HepG2 (cell line): ENCODE results near the gene PTBP2. TPM values are rescaled to one million over a fixed set of nuclear protein-coding genes. Genes with fewer than 3 reads are reported as not detected.
A peak's percentile ranks its signal among the peaks of the same experiment; 100 is the strongest.

ENCODE experiments used
- ARID3A ChIP-seq: IDR thresholded peaks from 2 replicates; pipeline ENCODE4 v1.6.1; 2012; ENCODE audit warnings: low read depth, low read length, improper control_type of control experiment
- HNF4G ChIP-seq, 2 experiments: sonication (generic) in 1 of 2; formaldehyde crosslinking in 1 of 2; IDR thresholded peaks; 2 replicates each; pipeline versions ENCODE4 v1.4.0 to v1.6.1; 2011 to 2020; ENCODE audit warnings: borderline replicate concordance in 2 of 2, low read depth in 2 of 2, mild to moderate bottlenecking in 2 of 2, low read length in 1 of 2, missing genetic modification reagents in 1 of 2, moderate library complexity in 1 of 2
- HNRNPH1 ChIP-seq: fragments of 200-400 bp; formaldehyde crosslinking; optimal IDR thresholded peaks from 2 replicates; pipeline ENCODE3; 2017; ENCODE audit warnings: mild to moderate bottlenecking, low read depth, low read length
- PAWR ChIP-seq: sonication (generic); formaldehyde crosslinking; IDR thresholded peaks from 2 replicates; pipeline ENCODE4 v1.4.0; 2020; ENCODE audit warnings: missing genetic modification reagents, mild to moderate bottlenecking, borderline replicate concordance
- POLR2G ChIP-seq: fragments of 200-400 bp; formaldehyde crosslinking; IDR thresholded peaks from 2 replicates; pipeline ENCODE4 v1.6.1; 2018; ENCODE audit warnings: mild to moderate bottlenecking, low read depth, low read length, moderate library complexity
- RBFOX2 ChIP-seq: fragments of 200-400 bp; formaldehyde crosslinking; IDR thresholded peaks from 2 replicates; pipeline ENCODE4 v1.6.1; 2017; ENCODE audit warnings: low read depth, mild to moderate bottlenecking, low read length
- RFX5 ChIP-seq: IDR thresholded peaks from 2 replicates; pipeline ENCODE4 v1.6.1; 2011; ENCODE audit warnings: low read depth, low read length, improper control_type of control experiment
- TRIM24 ChIP-seq: sonication (generic); formaldehyde crosslinking; IDR thresholded peaks from 2 replicates; pipeline ENCODE4 v1.8.0; 2022; ENCODE audit warnings: mild to moderate bottlenecking, missing genetic modification reagents
- ZBTB39 ChIP-seq: sonication (generic); formaldehyde crosslinking; IDR thresholded peaks from 2 replicates; pipeline ENCODE4 v1.5.0; 2020; ENCODE audit warnings: missing genetic modification reagents
- ZNF274 ChIP-seq: sonication (generic); formaldehyde crosslinking; IDR thresholded peaks from 2 replicates; pipeline ENCODE4 v1.5.1; 2020; ENCODE audit warnings: mild to moderate bottlenecking, missing genetic modification reagents
- ZNF512B ChIP-seq: sonication (generic); formaldehyde crosslinking; IDR thresholded peaks from 2 replicates; pipeline ENCODE4 v1.5.1; 2020; ENCODE audit warnings: missing genetic modification reagents, mild to moderate bottlenecking, borderline replicate concordance
- ZNF790 ChIP-seq: sonication (generic); formaldehyde crosslinking; IDR thresholded peaks from 2 replicates; pipeline ENCODE4 v1.8.0; 2022; ENCODE audit warnings: missing genetic modification reagents, mild to moderate bottlenecking, borderline replicate concordance
- ZSCAN31 ChIP-seq: sonication (generic); formaldehyde crosslinking; IDR thresholded peaks from 2 replicates; pipeline ENCODE4 v1.5.0; 2020; ENCODE audit warnings: low read depth, mild to moderate bottlenecking, missing genetic modification reagents
- polyA plus RNA-seq, 8 experiments: library from polyadenylated mRNA; depleted of rRNA in 3 of 8; stranded (reverse) in 7 of 8; unstranded in 1 of 8; fragments of >200 nt; fragmentation: Illumina TruSeq in 4 of 8; extraction: Trizol in 4 of 8; gene quantifications; 2 replicates each; pipeline versions ENCODE4 v1.2.1 to v1.2.3, GENCODE V29; 2011 to 2016; ENCODE audit warnings: low read depth in 4 of 8, missing spikeins in 1 of 8, mixed read lengths in 1 of 8; ENCODE audit not compliant: insufficient read depth in 1 of 8
- total RNA-seq, 5 experiments: library from RNA; depleted of rRNA; stranded (reverse); fragments of >200 nt; fragmentation: Illumina TruSeq; extraction: Trizol; gene quantifications; 2 replicates each; pipeline ENCODE4 v1.2.3, GENCODE V29; 2016; ENCODE audit warnings: low read depth in 1 of 5
- TF ChIP-seq, protein P1 (sequence below): sonication (generic); formaldehyde crosslinking; IDR thresholded peaks from 2 replicates; pipeline ENCODE4 v1.4.0; 2020; ENCODE audit warnings: missing genetic modification reagents
- TF ChIP-seq, protein P2 (sequence below): fragments of 450-650 bp; IDR thresholded peaks from 2 replicates; pipeline ENCODE4 v1.6.1; 2017; ENCODE audit warnings: mild to moderate bottlenecking

PTBP2 gene
- total and polyA plus RNA-seq, 2 of the 13 experiments (the other 11 are each of a cell fraction or from before 2014, with no cell fraction given): 10.5 to 14.1 TPM

DNA sequence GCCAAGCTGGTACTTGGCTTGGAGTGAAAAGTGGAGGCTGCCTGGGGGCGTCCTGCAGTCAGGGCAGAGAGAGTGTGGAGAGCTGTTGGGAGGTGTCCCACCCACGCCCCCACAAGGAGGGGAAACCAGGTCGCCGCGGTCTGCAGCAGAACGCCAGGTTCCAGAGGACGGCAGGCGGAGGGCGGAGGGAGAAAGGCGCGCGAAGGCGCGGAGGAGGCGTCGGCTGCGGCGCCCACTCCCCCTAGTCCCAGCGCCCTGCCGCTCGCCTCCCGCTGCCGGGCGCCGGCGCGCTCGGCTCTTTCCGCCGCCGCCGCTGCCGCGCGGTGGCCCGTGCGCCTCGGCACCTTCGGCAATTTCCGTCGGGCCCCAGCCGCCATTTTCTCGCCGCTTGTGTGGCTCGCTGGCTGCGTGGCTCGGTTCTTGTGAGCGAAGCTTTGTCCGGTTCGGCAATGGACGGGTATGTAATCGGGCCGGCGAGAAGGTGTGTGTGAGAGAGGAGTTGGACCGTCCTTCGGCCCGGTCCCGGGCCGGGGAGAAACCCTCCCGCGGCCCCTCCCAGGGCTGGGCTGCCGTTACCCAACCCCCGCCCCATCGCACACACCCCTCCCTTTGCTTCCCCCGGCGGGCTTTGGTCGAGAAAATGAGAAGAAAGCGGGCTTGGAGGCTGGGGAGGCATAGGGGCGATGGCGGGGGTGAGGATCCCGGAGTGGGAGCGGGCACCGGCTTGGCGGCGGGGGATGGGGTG, at the start of gene PTBP2 (continued):
- TF ChIP-seq HNF4G (IDR thresholded peaks at IDR 0.05; ENCODE audit: borderline replicate concordance, low read depth, low read length) (peak; percentile 42; the same call in 1 of the 2 replicates), HNF4G (CRISPR knock-in tag; IDR thresholded peaks at IDR 0.05; ENCODE audit: borderline replicate concordance, low read depth) (no peak), POLR2G (peak; percentile 83), ZNF790 (0 out of 2 replicates have a peak, but pooled peaks have one; percentile 40), ARID3A (no peak), HNRNPH1 (no peak), RBFOX2 (peak; percentile 96), ZSCAN31 (CRISPR knock-in tag) (no peak; the same call in 1 of the 2 replicates), ZNF512B (CRISPR knock-in tag) (no peak), ZNF274 (CRISPR knock-in tag) (peak; percentile 71; the same call in 1 of the 2 replicates), PAWR (CRISPR knock-in tag) (no peak), RFX5 (no peak), TRIM24 (CRISPR knock-in tag) (no peak), ZBTB39 (CRISPR knock-in tag) (no peak)
- TF ChIP-seq, protein P1, sequence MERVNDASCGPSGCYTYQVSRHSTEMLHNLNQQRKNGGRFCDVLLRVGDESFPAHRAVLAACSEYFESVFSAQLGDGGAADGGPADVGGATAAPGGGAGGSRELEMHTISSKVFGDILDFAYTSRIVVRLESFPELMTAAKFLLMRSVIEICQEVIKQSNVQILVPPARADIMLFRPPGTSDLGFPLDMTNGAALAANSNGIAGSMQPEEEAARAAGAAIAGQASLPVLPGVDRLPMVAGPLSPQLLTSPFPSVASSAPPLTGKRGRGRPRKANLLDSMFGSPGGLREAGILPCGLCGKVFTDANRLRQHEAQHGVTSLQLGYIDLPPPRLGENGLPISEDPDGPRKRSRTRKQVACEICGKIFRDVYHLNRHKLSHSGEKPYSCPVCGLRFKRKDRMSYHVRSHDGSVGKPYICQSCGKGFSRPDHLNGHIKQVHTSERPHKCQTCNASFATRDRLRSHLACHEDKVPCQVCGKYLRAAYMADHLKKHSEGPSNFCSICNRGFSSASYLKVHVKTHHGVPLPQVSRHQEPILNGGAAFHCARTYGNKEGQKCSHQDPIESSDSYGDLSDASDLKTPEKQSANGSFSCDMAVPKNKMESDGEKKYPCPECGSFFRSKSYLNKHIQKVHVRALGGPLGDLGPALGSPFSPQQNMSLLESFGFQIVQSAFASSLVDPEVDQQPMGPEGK: peak; percentile 61; the same call in 1 of the 2 replicates
- TF ChIP-seq, protein P2, sequence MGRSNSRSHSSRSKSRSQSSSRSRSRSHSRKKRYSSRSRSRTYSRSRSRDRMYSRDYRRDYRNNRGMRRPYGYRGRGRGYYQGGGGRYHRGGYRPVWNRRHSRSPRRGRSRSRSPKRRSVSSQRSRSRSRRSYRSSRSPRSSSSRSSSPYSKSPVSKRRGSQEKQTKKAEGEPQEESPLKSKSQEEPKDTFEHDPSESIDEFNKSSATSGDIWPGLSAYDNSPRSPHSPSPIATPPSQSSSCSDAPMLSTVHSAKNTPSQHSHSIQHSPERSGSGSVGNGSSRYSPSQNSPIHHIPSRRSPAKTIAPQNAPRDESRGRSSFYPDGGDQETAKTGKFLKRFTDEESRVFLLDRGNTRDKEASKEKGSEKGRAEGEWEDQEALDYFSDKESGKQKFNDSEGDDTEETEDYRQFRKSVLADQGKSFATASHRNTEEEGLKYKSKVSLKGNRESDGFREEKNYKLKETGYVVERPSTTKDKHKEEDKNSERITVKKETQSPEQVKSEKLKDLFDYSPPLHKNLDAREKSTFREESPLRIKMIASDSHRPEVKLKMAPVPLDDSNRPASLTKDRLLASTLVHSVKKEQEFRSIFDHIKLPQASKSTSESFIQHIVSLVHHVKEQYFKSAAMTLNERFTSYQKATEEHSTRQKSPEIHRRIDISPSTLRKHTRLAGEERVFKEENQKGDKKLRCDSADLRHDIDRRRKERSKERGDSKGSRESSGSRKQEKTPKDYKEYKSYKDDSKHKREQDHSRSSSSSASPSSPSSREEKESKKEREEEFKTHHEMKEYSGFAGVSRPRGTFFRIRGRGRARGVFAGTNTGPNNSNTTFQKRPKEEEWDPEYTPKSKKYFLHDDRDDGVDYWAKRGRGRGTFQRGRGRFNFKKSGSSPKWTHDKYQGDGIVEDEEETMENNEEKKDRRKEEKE: no peak
